K562 (cell line): ENCODE measurements around the gene INTS4. TPM values are rescaled to one million over a fixed set of nuclear protein-coding genes. Genes with fewer than 3 reads are reported as not detected.

Experiments used
- ARID1B ChIP-seq: fragments of 450-650 bp; IDR thresholded peaks from 2 replicates; pipeline ENCODE4 v1.6.1; 2016; ENCODE audit warnings: antibody characterized with exemption, mild to moderate bottlenecking, inconsistent platforms
- ATF2 ChIP-seq: sonication (generic); formaldehyde crosslinking; IDR thresholded peaks from 2 replicates; pipeline ENCODE4 v1.8.1; 2022; ENCODE audit warnings: missing genetic modification reagents
- CBFA2T3 ChIP-seq: fragments of 450-650 bp; IDR thresholded peaks from 2 replicates; pipeline ENCODE4 v1.6.1; 2017
- CBX5 ChIP-seq: IDR thresholded peaks from 2 replicates; pipeline ENCODE4 v1.6.1; 2014; ENCODE audit warnings: low read depth, borderline replicate concordance
- FOXA3 ChIP-seq, 2 experiments: fragments of 450-650 bp in 1 of 2; sonication (generic) in 1 of 2; formaldehyde crosslinking; IDR thresholded peaks in 1 of 2; conservative IDR thresholded peaks in 1 of 2; 2 replicates each; pipeline versions ENCODE4 v1.4.0 to v1.8.0; 2020 to 2022; ENCODE audit warnings: mild to moderate bottlenecking in 2 of 2, missing genetic modification reagents in 1 of 2
- HDAC8 ChIP-seq: fragments of 450-650 bp; IDR thresholded peaks from 2 replicates; pipeline ENCODE4 v1.6.1; 2016; ENCODE audit warnings: mild to moderate bottlenecking, missing genetic modification characterization, moderate library complexity, missing compliant biosample characterization
- HMG20B ChIP-seq: fragments of 250-450 bp; sonication (Bioruptor Pico); IDR thresholded peaks from 2 replicates; pipeline ENCODE4 v1.5.0; 2021; ENCODE audit warnings: mild to moderate bottlenecking
- PTRF ChIP-seq: fragments of 450-650 bp; IDR thresholded peaks from 2 replicates; pipeline ENCODE4 v1.6.1; 2016; ENCODE audit warnings: mild to moderate bottlenecking, missing genetic modification characterization, missing compliant biosample characterization
- RNF219 ChIP-seq: fragments of 250-450 bp; sonication (Bioruptor Pico); IDR thresholded peaks from 2 replicates; pipeline ENCODE4 v1.5.0; 2022; ENCODE audit warnings: mild to moderate bottlenecking
- SMAD4 ChIP-seq: fragments of 250-450 bp; sonication (Bioruptor Pico); conservative IDR thresholded peaks from 2 replicates; pipeline ENCODE4 v1.8.0; 2021; ENCODE audit warnings: inconsistent platforms, mild to moderate bottlenecking, moderate library complexity
- SRSF7 ChIP-seq: fragments of 200-400 bp; formaldehyde crosslinking; optimal IDR thresholded peaks from 2 replicates; pipeline ENCODE3; 2017; ENCODE audit warnings: mild to moderate bottlenecking, low read depth, low read length
- ZBED1 ChIP-seq: IDR thresholded peaks from 2 replicates; pipeline ENCODE4 v1.6.1; 2014
- ZHX1 ChIP-seq: fragments of 150-350 bp; conservative IDR thresholded peaks from 2 replicates; pipeline ENCODE4 v1.6.1; 2014; ENCODE audit warnings: low read length
- ZKSCAN8 ChIP-seq: fragments of 200-800 bp; sonication (Bioruptor generic); IDR thresholded peaks from 2 replicates; pipeline ENCODE4 v1.6.1; 2016; ENCODE audit warnings: missing genetic modification characterization, missing compliant biosample characterization
- ZNF133 ChIP-seq: fragments of 250-450 bp; sonication (Bioruptor Pico); IDR thresholded peaks from 2 replicates; pipeline ENCODE4 v1.4.0; 2020; ENCODE audit warnings: mild to moderate bottlenecking
- ZNF398 ChIP-seq: fragments of 250-450 bp; sonication (Bioruptor Pico); IDR thresholded peaks from 2 replicates; pipeline ENCODE4 v1.8.0; 2021; ENCODE audit warnings: moderate library complexity, mild to moderate bottlenecking, inconsistent platforms
- ZNF589 ChIP-seq: fragments of 200-800 bp; sonication (Bioruptor generic); IDR thresholded peaks from 2 replicates; pipeline ENCODE4 v1.6.1; 2016; ENCODE audit warnings: low read depth, missing genetic modification characterization, missing compliant biosample characterization
- ZNF695 ChIP-seq: fragments of 450-650 bp; formaldehyde crosslinking; IDR thresholded peaks from 2 replicates; pipeline ENCODE4 v1.4.0; 2020; ENCODE audit warnings: mild to moderate bottlenecking, moderate library complexity
- ZNF740 ChIP-seq, 3 experiments: fragments of 200-800 bp in 1 of 3; sonication (Bioruptor generic) in 1 of 3; sonication (generic) in 1 of 3; formaldehyde crosslinking in 1 of 3; IDR thresholded peaks; 2 replicates each; pipeline versions ENCODE4 v1.6.1 to v1.8.0; 2016 to 2022; ENCODE audit warnings: mild to moderate bottlenecking in 2 of 3, missing compliant biosample characterization in 2 of 3, missing genetic modification characterization in 2 of 3, missing genetic modification reagents in 1 of 3
- polyA plus RNA-seq, 8 experiments: library from polyadenylated mRNA; depleted of rRNA in 4 of 8; stranded (reverse) in 5 of 8; unstranded in 3 of 8; fragments of >200 nt; fragmentation: Nextera tagmentation in 2 of 8; fragmentation: Illumina TruSeq in 1 of 8; extraction: Ambion mirVana in 2 of 8; extraction: Trizol in 1 of 8; gene quantifications; 2 replicates each; pipeline versions ENCODE4 v1.2.1 to v1.2.3, GENCODE V29; 2011 to 2014; ENCODE audit warnings: inconsistent platforms in 1 of 8, missing spikeins in 1 of 8
- total RNA-seq, 7 experiments: library from RNA; depleted of rRNA in 6 of 7; stranded (reverse); fragments of >200 nt in 6 of 7; fragmentation: Illumina TruSeq in 2 of 7; extraction: Trizol in 2 of 7; gene quantifications; 2 replicates each; pipeline versions ENCODE4 v1.2.1 to v1.2.3, GENCODE V29; 2011 to 2021; ENCODE audit warnings: low replicate concordance in 1 of 7

Gene INTS4
- total and polyA plus RNA-seq, 9 of the 15 experiments (the other 6 are each of a cell fraction or from before 2014, with no cell fraction given): 28.4 to 53.4 (median 44.5) TPM

- TF ChIP-seq SRSF7 (no peak), SMAD4 (CRISPR knock-in tag) (peak; percentile 83), ZNF133 (CRISPR knock-in tag) (no peak), HDAC8 (peak; percentile 84), RNF219 (CRISPR knock-in tag) (no peak), CBX5 (no peak), ZNF740 (CRISPR knock-in tag; IDR thresholded peaks at IDR 0.05) (no peak), ZNF740 (tag; IDR thresholded peaks at IDR 0.05) (peak in 1 of 2 experiments; percentile 82; a peak in 2 of 4 replicates), ZNF589 (no peak), ZHX1 (peak; percentile 50; the same call in 1 of the 2 replicates), PTRF (peak; percentile 80), FOXA3 (CRISPR knock-in tag; conservative IDR thresholded peaks at IDR 0.05 in 1 of 2, IDR thresholded peaks at IDR 0.05 in 1 of 2) (no peak), CBFA2T3 (no peak), ZKSCAN8 (CRISPR knock-in tag) (no peak; the same call in 1 of the 2 replicates), ZBED1 (no peak), ZNF398 (CRISPR knock-in tag) (0 out of 2 replicates have a peak, but pooled peaks have one; percentile 42), ARID1B (no peak), ZNF695 (no peak), ATF2 (CRISPR knock-in tag) (no peak), HMG20B (no peak)
These were observed 47.5 kb upstream of the INTS4 start (continued) for GRCh38 chr11:78041843-78042440.
